ENCODE data around the gene ACSL5.

ACSL5 gene, protein sequence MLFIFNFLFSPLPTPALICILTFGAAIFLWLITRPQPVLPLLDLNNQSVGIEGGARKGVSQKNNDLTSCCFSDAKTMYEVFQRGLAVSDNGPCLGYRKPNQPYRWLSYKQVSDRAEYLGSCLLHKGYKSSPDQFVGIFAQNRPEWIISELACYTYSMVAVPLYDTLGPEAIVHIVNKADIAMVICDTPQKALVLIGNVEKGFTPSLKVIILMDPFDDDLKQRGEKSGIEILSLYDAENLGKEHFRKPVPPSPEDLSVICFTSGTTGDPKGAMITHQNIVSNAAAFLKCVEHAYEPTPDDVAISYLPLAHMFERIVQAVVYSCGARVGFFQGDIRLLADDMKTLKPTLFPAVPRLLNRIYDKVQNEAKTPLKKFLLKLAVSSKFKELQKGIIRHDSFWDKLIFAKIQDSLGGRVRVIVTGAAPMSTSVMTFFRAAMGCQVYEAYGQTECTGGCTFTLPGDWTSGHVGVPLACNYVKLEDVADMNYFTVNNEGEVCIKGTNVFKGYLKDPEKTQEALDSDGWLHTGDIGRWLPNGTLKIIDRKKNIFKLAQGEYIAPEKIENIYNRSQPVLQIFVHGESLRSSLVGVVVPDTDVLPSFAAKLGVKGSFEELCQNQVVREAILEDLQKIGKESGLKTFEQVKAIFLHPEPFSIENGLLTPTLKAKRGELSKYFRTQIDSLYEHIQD

GRCh38 chr10:112373912-112374338 lies at the start of gene ACSL5:
Gene ACSL5 (plus strand): TSS chr10:112374116. CDS start chr10:112394947, 20,831 bp downstream.
- DNase-seq (ENCODE audit: low read depth) = no peak

DNA sequence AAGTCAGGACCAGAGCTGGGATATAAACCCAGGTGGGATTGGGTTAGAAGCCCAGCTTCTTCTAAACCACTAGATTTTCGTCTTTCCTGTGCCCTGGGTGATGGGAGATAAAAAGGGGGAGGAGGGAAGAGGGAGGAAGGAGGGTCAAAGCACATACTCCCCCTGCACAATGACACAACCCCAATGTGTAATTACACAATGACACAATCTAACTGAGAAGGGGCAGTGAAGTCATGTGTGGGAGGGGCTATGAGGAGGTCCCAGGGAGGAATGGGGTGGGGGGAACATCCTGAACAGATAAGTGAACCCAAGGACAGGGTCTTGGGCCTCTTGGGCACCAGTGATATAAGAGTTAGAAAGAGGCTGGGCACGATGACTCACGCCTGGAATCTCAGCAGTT lies 46.2 kb upstream of the ACSL5 start:
- DNase-seq (ENCODE audit: low read depth) = no peak

- no peak for DNase-seq (ENCODE audit: low read depth)
Observed at GRCh38 chr10:112330162-112330561, 43.8 kb upstream of the ACSL5 start.

DNA sequence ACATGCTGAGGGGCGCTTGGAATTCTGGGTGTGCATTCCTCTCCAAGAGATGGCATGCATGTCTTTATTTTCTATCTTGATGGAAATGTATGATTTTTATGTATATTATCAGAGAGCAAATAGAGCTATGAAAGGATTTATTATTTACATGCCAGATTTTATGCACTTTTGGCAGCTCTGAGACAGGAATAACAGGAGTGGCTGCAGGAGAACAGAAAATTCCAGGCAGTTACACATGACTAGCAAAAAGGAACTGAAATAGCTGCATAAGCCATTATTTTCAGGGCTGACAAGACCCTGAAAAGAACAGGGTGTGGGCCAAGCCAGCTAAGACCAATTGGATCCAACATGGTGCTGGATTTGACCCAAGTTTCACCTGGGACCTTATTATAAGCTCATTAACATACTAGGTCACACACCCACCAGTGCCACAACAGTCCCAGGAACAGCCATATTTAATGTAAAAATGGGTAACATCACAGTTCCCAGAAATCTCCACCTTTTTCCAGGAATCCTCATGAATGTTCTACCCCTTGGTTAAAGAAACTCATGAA lies 43.2 kb upstream of the ACSL5 start:
- no peak for DNase-seq (ENCODE audit: low read depth)

GRCh38 chr10:112332022-112332421 lies 41.9 kb upstream of the ACSL5 start:
- no peak for DNase-seq (ENCODE audit: low read depth)

GRCh38 chr10:112332509-112333228 lies 41.2 kb upstream of the ACSL5 start:
- no peak for DNase-seq (ENCODE audit: low read depth)

- no peak for DNase-seq (ENCODE audit: low read depth)
Observed at GRCh38 chr10:112333452-112333851, 40.5 kb upstream of the ACSL5 start.

DNA sequence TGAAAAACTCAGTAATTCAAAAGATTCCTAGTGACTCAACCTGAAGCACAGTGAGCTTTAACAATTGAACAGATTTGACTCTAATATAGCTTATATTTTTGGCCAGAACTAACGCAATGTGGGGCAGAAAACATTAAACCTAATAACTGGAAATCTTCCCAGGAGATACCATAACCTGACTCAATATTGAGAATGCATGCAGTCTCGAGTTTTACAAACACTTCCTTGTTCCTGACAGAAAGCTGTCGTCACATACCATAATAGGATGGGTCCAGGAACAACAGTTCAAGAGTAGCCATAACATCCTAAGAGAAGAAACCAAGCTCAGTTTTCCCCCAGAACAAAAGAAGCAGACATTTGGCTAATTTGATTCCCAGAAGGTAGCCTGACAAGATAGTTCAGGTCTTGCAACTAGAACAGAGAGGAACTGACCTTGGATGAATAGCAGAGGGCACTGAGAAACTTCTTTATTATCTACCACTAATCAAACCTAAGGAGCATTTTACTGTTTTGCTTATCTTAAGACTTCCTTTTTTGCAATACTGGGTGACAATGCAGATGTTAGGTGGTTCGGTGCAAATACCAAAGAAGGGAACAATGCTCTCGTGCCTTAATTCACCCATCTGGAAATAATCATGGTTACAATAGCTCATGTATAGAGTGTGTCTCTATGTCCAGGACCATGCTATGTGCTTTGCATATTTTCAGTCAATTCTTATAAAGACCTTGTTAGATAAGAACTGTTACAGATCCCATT lies 38.6 kb upstream of the ACSL5 start:
- no peak for DNase-seq (ENCODE audit: low read depth)

DNA sequence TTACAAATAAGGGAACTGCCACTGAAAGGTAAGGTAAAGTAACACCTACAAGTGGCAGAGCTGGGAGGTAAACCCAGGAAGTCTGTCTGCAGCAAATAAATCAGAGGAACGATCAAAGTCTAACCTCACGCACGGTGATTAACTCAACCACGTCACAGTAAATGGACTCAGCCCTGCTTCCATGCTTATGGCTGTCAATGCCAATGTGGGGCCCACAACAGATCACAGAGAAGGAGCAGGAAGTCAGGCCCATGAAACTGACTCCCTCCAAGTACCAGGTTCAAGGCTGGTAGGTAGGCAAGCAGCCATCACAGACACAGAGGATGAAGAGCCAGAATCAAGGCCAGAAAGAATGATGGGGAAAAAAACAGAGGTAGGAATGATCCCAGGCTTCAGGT lies 38.0 kb upstream of the ACSL5 start:
- no peak for DNase-seq (ENCODE audit: low read depth)

- no peak for DNase-seq (ENCODE audit: low read depth)
Observed at GRCh38 chr10:112336556-112337201, 37.2 kb upstream of the ACSL5 start.

GRCh38 chr10:112338957-112339356 lies 35.0 kb upstream of the ACSL5 start:
- no peak for DNase-seq (ENCODE audit: low read depth)

- DNase-seq (ENCODE audit: low read depth) = no peak
Observed at GRCh38 chr10:112340601-112341000, 33.3 kb upstream of the ACSL5 start.

- no peak for DNase-seq (ENCODE audit: low read depth)
Observed at GRCh38 chr10:112343056-112343806, 30.7 kb upstream of the ACSL5 start.

DNA sequence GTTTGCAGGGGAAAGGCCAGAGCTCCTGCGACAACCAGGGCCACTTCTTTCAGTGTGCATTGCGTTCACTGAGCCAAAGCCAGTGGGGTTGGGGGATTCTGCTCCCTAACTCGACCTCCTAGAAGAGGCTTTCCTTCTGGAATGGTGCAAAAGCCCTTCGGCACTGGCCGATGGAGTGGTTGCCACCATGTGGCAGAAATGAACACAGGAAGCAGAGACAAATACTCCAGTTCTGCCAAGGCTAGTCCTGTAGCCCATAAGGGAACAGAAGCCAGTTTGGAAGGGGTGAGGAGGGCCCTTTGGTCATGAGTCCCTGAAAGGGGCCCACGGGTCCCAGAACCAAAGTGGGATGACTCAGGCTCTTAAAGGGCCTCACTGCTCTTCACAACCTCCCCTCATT lies 29.7 kb upstream of the ACSL5 start:
- DNase-seq (ENCODE audit: low read depth) = no peak

- no peak for DNase-seq (ENCODE audit: low read depth)
Observed at GRCh38 chr10:112345202-112345601, 28.7 kb upstream of the ACSL5 start.

- no peak for DNase-seq (ENCODE audit: low read depth)
Observed at GRCh38 chr10:112345743-112346142, 28.2 kb upstream of the ACSL5 start.

DNA sequence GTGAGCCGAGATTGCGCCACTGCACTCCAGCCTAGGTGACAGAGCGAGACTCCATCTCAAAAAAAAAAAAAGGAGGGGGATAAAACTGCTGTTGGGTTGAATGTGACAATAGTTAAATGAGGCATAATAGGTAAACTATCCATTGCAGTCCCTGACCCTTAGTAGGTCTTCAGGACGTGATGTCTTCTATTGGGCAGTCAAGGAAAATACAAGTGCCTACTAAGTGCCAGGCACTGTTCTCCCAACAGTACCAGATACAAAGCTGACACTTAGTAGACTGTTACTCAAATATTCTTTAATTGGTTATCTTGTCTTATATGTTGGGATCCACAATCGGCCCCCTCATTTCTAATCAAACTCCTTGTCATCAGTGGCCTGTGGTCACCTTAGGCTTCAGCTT lies 27.1 kb upstream of the ACSL5 start:
- no peak for DNase-seq (ENCODE audit: low read depth)

DNA sequence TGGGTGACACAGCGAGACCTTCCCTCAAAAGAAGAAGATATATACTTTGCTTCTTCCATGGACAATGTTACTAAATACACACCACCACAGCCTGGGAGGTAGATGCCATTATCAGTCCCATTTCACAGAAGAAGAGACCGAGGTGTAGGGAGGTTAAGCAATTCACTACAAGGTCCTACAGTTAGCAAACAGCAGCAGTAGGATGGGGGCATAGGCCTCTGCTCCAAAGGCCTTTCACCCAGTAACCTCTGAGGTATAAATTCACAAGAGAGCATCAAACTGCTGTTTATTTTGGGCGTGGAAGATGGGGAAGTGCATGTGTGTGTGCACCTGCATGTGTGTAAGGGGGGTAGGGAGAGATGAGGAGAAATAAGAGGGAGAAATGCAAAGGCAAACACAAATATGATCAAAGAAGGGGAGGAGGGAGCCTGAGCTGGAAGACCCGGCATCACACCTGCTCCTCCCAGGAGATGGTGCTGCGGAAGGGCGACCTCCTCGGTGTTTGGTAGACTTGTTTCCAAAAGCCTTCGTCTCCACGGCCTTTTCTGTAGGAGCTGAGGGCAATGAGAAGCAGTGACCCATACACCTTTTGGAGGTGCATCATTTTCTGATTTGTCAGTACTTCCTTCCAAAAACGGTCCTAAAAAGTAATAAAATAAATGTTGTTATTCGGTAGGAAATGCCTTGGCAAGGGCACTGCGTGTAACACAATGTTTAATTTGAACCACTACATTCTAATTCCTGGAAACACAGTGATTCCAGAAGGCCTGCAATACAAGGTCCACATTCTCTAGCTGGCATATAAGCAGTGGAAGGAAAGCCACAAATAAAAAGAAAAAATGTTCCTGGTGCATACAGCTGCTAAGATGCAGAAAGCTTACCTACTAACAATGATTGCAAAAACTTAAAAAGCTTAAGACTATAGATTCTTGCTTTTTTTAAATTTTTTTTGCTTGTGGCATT lies 25.9 kb upstream of the ACSL5 start:
- DNase-seq (ENCODE audit: low read depth) = no peak

DNA sequence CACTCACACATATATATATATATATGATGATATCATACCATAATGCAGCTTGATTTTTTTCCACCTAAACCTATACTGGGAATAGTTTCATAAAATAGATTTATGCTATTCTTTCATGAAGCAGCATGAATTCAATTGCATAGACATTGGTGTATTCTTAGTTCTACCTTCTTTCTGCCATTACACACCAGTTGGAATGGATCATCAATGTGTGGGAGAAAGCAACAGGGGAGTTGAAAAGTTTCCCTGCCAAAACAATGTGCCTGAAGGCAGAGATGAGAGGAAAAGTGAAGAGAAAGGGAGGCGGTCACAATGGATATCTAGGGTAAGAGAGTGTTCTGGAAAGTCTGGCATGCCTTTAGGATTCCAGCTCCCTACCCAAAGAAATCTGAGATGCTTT lies 25.2 kb upstream of the ACSL5 start:
- no peak for DNase-seq (ENCODE audit: low read depth)
